GM10266 (cell line): ENCODE data around the gene CYP46A1.
"Not testable (repeated sequence)": the region's sequence is repeated elsewhere in the genome, so short reads cannot be mapped to it uniquely, and the experiment has no call there.

Experiments
- DNase-seq: peaks from one replicate; pipeline ENCODE4 v3.0.0; 2012; ENCODE audit errors: extremely low spot score
- CTCF ChIP-seq: IDR thresholded peaks from 2 replicates; pipeline ENCODE4 v1.5.1; 2012; ENCODE audit warnings: mild to moderate bottlenecking, low read depth; ENCODE audit not compliant: control insufficient read depth, insufficient read depth; ENCODE audit errors: missing control alignments

The CYP46A1 gene

GRCh38 chr14:99657645-99658155 is 26.4 kb upstream of the CYP46A1 start:
- no peak for TF ChIP-seq CTCF
- no peak for DNase-seq

GRCh38 chr14:99658218-99658845 is 25.8 kb upstream of the CYP46A1 start:
- no peak for TF ChIP-seq CTCF
- no peak for DNase-seq

- no peak for DNase-seq
- no peak for TF ChIP-seq CTCF
Measured at GRCh38 chr14:99659333-99659741, 24.8 kb upstream of the CYP46A1 start.

- TF ChIP-seq CTCF, result no peak
- no peak for DNase-seq
Measured at GRCh38 chr14:99660006-99660566, 24.0 kb upstream of the CYP46A1 start.

- TF ChIP-seq CTCF, result no peak
- DNase-seq, result no peak
Measured at GRCh38 chr14:99660794-99661193, 23.3 kb upstream of the CYP46A1 start.

- DNase-seq, result not testable (repeated sequence)
Measured at GRCh38 chr14:99661206-99661605, 22.9 kb upstream of the CYP46A1 start.

GRCh38 chr14:99662846-99663245 is 21.3 kb upstream of the CYP46A1 start:
- TF ChIP-seq CTCF, result no peak
- DNase-seq, result no peak
